Measurements from ENCODE around the gene SLC10A6.
A peak's percentile ranks its signal among the peaks of the same experiment; 100 is the strongest.

Gene SLC10A6, protein sequence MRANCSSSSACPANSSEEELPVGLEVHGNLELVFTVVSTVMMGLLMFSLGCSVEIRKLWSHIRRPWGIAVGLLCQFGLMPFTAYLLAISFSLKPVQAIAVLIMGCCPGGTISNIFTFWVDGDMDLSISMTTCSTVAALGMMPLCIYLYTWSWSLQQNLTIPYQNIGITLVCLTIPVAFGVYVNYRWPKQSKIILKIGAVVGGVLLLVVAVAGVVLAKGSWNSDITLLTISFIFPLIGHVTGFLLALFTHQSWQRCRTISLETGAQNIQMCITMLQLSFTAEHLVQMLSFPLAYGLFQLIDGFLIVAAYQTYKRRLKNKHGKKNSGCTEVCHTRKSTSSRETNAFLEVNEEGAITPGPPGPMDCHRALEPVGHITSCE

DNA sequence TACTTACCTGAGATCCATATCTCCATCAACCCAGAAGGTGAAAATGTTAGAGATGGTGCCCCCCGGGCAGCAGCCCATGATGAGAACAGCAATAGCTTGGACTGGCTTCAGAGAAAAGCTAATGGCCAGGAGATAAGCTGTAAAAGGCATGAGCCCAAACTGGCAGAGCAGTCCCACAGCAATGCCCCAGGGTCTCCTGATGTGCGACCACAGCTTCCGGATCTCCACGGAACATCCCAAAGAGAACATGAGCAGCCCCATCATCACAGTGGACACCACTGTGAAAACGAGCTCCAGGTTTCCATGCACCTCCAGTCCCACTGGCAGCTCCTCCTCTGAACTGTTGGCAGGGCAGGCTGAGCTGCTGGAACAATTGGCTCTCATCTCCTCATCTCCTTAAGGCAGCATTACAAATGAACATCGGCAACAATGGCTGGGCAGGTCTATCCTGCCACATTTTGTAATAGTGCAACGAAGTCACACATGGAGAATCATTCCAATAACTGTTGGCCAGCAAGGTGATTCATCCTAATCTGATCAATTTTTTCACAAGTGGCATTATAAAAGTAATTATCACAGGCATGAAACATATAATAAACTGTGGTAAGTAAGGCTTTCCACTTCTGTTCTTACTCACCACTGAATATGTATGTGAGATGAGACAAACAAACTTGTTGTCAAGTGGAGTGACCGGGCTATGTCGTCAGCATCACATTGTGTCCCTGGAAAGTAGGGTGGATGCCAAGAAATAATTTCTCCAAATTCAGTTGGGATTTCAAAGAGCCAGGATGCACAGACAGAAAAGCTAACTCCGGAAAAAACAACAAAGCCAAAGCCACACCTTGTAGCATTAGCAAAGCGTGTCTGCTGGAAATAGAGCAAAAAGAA is at the start of gene SLC10A6:
TSS of gene SLC10A6 (minus strand) at position 653 of the 888 bp plus-strand sequence. CDS start at position 384, 269 bp downstream.
- TF ChIP-seq, protein P1, sequence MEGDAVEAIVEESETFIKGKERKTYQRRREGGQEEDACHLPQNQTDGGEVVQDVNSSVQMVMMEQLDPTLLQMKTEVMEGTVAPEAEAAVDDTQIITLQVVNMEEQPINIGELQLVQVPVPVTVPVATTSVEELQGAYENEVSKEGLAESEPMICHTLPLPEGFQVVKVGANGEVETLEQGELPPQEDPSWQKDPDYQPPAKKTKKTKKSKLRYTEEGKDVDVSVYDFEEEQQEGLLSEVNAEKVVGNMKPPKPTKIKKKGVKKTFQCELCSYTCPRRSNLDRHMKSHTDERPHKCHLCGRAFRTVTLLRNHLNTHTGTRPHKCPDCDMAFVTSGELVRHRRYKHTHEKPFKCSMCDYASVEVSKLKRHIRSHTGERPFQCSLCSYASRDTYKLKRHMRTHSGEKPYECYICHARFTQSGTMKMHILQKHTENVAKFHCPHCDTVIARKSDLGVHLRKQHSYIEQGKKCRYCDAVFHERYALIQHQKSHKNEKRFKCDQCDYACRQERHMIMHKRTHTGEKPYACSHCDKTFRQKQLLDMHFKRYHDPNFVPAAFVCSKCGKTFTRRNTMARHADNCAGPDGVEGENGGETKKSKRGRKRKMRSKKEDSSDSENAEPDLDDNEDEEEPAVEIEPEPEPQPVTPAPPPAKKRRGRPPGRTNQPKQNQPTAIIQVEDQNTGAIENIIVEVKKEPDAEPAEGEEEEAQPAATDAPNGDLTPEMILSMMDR (IDR thresholded peaks at IDR 0.05; ENCODE audit: low read depth, low read length): no peak
- in situ Hi-C loops (cut with HindIII; ENCODE audit: low sequenced_read_pairs): no loop called here
- no peak for DNase-seq (ENCODE audit: low read depth, low spot score)
- no peak within 1 kb of the TSS for H3K4me3 ChIP-seq (ENCODE audit: low read depth, low read length)

DNA sequence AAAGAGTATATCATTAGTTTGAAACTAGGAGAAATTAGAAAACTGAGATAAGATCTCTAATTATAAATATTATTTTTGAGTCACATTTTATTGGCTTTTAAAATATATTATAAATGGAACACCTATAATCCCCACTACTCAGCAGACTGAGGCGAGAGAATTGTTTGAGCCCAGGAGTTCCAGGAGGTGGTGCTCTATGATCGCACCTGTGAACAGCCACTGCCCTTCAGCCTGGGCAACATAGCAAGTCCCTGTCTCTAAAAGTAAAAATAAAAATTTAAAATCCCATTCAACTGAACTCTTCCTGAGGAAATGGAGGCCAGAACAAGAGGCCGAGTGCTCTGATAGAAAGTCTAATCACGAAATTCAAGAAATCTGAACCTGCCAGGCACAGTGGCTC is 49.4 kb upstream of the SLC10A6 start:
- in situ Hi-C loops (cut with HindIII; ENCODE audit: low sequenced_read_pairs): no loop called here
- TF ChIP-seq, protein P1 (IDR thresholded peaks at IDR 0.05; ENCODE audit: low read depth, low read length): peak; percentile 36

DNA sequence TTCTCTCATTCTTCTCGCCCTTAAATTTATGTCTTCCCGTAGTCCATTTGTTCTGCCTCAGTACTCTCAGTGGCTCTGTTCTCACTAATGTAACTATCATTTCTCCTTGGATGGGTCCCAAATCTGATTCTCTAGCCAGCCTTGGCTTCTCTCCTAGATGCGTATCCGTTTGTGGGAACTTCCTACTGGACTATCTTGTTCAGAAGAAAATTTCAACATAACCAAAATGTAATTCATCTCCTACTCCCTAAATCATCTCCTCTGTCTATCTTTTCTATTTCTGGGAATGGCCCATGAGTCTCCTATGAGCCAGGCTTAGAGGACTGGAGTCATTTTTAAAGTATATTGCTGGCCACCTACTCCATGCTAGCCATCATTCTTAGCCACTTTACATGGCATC is 47.4 kb upstream of the SLC10A6 start:
- H3K4me3 ChIP-seq (ENCODE audit: low read depth, low read length): no peak overlapping the region
- no peak for DNase-seq (ENCODE audit: low read depth, low spot score)
- TF ChIP-seq, protein P1 (IDR thresholded peaks at IDR 0.05; ENCODE audit: low read depth, low read length): no peak
- in situ Hi-C loops (cut with HindIII; ENCODE audit: low sequenced_read_pairs): no loop called here

More for the DNA sequence above, 49.4 kb upstream of the SLC10A6 start:
- H3K4me3 ChIP-seq (ENCODE audit: low read depth, low read length): no peak overlapping the region
- no peak for DNase-seq (ENCODE audit: low read depth, low spot score)

DNA sequence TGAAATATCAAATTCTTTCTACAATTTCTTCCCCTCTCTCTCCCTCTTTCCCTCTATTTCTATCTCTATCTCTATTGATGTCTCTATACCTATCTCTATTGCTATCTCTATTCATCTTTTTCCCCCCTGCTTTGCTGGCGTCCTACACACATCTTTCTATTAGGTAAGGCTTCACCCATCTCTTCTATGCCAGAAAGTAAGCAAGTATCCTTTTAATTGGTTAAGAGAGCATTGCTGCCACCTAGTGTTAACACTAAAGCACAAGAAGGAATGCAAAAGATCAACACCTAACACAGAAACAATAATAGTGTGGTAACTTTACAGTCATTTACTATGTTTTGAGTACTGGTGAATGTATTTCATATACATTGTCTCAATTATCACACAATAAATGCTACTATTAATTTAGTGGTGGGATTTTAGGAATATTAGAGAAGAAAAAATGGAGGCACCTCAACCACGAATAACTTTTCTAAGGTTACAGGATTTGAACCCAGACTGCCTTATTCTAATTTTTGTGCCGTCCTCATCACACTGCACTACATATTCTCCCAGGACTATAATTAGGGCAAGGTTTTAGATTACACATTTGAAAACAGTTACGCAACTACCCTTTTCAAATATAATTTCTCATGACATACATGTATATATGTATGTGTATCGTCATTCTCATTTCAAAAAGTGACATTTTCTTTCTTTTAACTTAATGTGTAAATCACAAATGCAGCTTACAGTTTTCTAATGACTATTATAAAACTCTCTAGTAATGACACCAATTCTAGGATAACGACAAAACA is 46.7 kb upstream of the SLC10A6 start:
- TF ChIP-seq, protein P1 (IDR thresholded peaks at IDR 0.05; ENCODE audit: low read depth, low read length): peak; percentile 62
- in situ Hi-C loops (cut with HindIII; ENCODE audit: low sequenced_read_pairs): no loop called here
- DNase-seq (ENCODE audit: low read depth, low spot score): peak; percentile 78
- no peak overlapping the region for H3K4me3 ChIP-seq (ENCODE audit: low read depth, low read length)

DNA sequence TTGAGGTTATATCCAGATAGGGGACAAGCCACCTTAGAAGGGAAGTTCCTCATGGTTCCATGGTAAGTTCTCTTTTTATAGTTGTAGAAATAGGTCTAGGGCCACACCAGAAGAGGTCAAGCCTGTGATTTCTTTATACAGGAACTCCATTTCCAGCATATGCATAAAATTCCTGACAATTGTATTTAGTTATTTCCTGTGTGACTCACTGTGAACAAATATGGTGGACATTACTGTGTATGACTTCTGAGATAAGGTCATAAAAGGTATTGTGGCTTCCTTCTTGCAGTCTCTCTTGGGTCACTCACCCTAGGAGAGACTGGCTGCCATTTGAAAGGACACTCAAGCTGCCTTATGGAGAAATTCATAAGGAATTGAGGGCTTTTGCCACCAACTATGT is 45.3 kb upstream of the SLC10A6 start:
- in situ Hi-C loops (cut with HindIII; ENCODE audit: low sequenced_read_pairs): no loop called here
- H3K4me3 ChIP-seq (ENCODE audit: low read depth, low read length): no peak overlapping the region
- TF ChIP-seq, protein P1 (IDR thresholded peaks at IDR 0.05; ENCODE audit: low read depth, low read length): no peak
- DNase-seq (ENCODE audit: low read depth, low spot score): no peak

DNA sequence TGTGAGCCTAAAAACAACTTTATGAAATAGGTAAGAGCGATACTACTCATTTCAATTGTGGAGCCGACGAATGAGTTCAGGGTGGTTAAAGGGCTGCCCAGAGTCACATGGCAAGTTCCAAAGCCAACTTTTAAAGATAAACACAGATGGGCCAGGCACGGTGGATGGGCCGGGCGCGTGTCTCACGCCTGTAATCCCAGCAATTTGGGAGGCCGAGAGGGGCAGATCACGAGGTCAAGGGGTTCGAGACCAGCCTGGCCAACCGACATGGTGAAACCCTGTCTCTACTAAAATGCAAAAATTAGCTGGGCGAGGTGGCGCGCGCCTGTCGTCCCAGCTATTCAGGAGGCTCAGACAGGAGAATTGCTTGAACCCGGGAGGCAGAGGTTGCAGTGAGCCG is 44.0 kb upstream of the SLC10A6 start:
- DNase-seq (ENCODE audit: low read depth, low spot score): no peak
- TF ChIP-seq, protein P1 (IDR thresholded peaks at IDR 0.05; ENCODE audit: low read depth, low read length): no peak
- in situ Hi-C loops (cut with HindIII; ENCODE audit: low sequenced_read_pairs): no loop called here
- no peak overlapping the region for H3K4me3 ChIP-seq (ENCODE audit: low read depth, low read length)

All from astrocyte of the spinal cord (primary cell).